Endothelial cell of umbilical vein (primary cell): ENCODE data around the gene TBC1D7. TPM values are rescaled to one million over a fixed set of nuclear protein-coding genes. Genes with fewer than 3 reads are reported as not detected.

Source experiments
- BruUV-seq: library from RNA; stranded (reverse); fragments of 400-500 nt; replicated peaks from 2 replicates; lab custom pipeline; 2021; lab: Mats Ljungman, UMichigan
- CTCF ChIA-PET: fragments of 300-600, 350-600 bp; sonication (Branson Sonifier 250); formaldehyde crosslinking; loops from one replicate; lab custom pipeline; 2021; ENCODE audit warnings: antibody characterized with exemption, inconsistent platforms; lab: Charles Lee
- POLR2A ChIA-PET: fragments of 300-600, 350-600 bp; sonication (Branson Sonifier 250); formaldehyde crosslinking; loops from one replicate; lab custom pipeline; 2021; ENCODE audit warnings: antibody characterized with exemption, inconsistent platforms; lab: Charles Lee
- DNase-seq: peaks from one replicate; pipeline ENCODE4 v3.0.0-alpha.2; 2011; ENCODE audit warnings: low read depth, low spot score
- FAIRE-seq: peaks from 2 replicates; lab custom pipeline; 2011; peaks lifted over from hg19 to GRCh38; lab: Jason Lieb, UNC
- H2AFZ ChIP-seq: 2 replicates; pipeline ENCODE4 v1.6.0; 2012; ENCODE audit warnings: low read depth, low read length, control low read depth, inconsistent platforms
- H3K27ac ChIP-seq: 2 replicates; pipeline ENCODE4 v1.5.1; 2011; ENCODE audit warnings: low read depth, mild to moderate bottlenecking, control low read depth, low read length, moderate library complexity; ENCODE audit not compliant: insufficient read depth
- H3K27me3 ChIP-seq, 2 experiments: 2 replicates each; pipeline versions ENCODE4 v1.6.0 to v1.6.1; 2011; ENCODE audit warnings: low read length in 2 of 2, mixed read lengths in 1 of 2; ENCODE audit not compliant: control insufficient read depth in 2 of 2, insufficient read depth in 2 of 2
- H3K36me3 ChIP-seq, 2 experiments: 2 replicates in 1 of 2; 3 replicates in 1 of 2; pipeline ENCODE4 v1.5.1; 2011; ENCODE audit warnings: low read length in 2 of 2, mild to moderate bottlenecking in 1 of 2, moderate library complexity in 1 of 2; ENCODE audit not compliant: control insufficient read depth in 2 of 2, insufficient read depth in 2 of 2; ENCODE audit errors: extremely low read depth in 1 of 2
- H3K4me1 ChIP-seq: 3 replicates; pipeline ENCODE4 v1.5.1; 2011; ENCODE audit warnings: mild to moderate bottlenecking, low read length; ENCODE audit not compliant: control insufficient read depth, insufficient read depth; ENCODE audit errors: extremely low read depth
- H3K4me2 ChIP-seq: 2 replicates; pipeline ENCODE4 v1.6.1; 2011; ENCODE audit warnings: low read length, control low read depth, mixed read lengths; ENCODE audit not compliant: insufficient read depth
- H3K4me3 ChIP-seq, 3 experiments: fragments of 200-600 bp in 1 of 3; sonication (generic), shearing (Covaris generic) in 1 of 3; replicated peaks in 1 of 3; 2 replicates each; pipeline ENCODE4 v1.5.1; 2011 to 2016; ENCODE audit warnings: control low read depth in 3 of 3, low read length in 3 of 3, mild to moderate bottlenecking in 2 of 3, inconsistent platforms in 1 of 3, low read depth in 1 of 3, moderate library complexity in 1 of 3; ENCODE audit not compliant: insufficient read depth in 1 of 3
- H3K79me2 ChIP-seq: 2 replicates; pipeline ENCODE4 v1.6.0; 2012; ENCODE audit warnings: low read length, inconsistent platforms; ENCODE audit not compliant: control insufficient read depth, insufficient read depth
- H3K9ac ChIP-seq: replicated peaks from 2 replicates; pipeline ENCODE3; 2011; ENCODE audit warnings: low read length, control low read depth; ENCODE audit not compliant: insufficient read depth; ENCODE audit errors: extremely low read depth
- H3K9me1 ChIP-seq: replicated peaks from 3 replicates; pipeline ENCODE4 v1.6.0; 2011; ENCODE audit warnings: mild to moderate bottlenecking, low read length; ENCODE audit not compliant: control insufficient read depth, insufficient read depth; ENCODE audit errors: extremely low read depth
- H3K9me3 ChIP-seq: replicated peaks from 2 replicates; pipeline ENCODE4 v1.5.1; 2012; ENCODE audit warnings: low read length, inconsistent platforms; ENCODE audit not compliant: control insufficient read depth, insufficient read depth
- H4K20me1 ChIP-seq: replicated peaks from 2 replicates; pipeline ENCODE3; 2011; ENCODE audit warnings: mild to moderate bottlenecking, low read length; ENCODE audit not compliant: control insufficient read depth, insufficient read depth; ENCODE audit errors: extremely low read depth
- CTCF ChIP-seq, 2 donors: IDR thresholded peaks; 1 replicate in 1 of 2; 2 replicates in 1 of 2; pipeline ENCODE4 v1.5.1; 2011; ENCODE audit warnings: low read length in 2 of 2, mild to moderate bottlenecking in 2 of 2, moderate library complexity in 2 of 2, control low read depth in 1 of 2, inconsistent platforms in 1 of 2, low read depth in 1 of 2; ENCODE audit not compliant: insufficient read depth in 1 of 2; ENCODE audit errors: extremely low read depth in 1 of 2
- FOS ChIP-seq: IDR thresholded peaks from 2 replicates; pipeline ENCODE4 v1.6.1; 2011; ENCODE audit warnings: mild to moderate bottlenecking, low read length, moderate library complexity, borderline replicate concordance; ENCODE audit not compliant: insufficient read depth
- GATA2 ChIP-seq: IDR thresholded peaks from 2 replicates; pipeline ENCODE4 v1.7.0; 2011; ENCODE audit warnings: low read depth, mild to moderate bottlenecking, moderate library complexity, mixed read lengths, low read length; ENCODE audit not compliant: insufficient read length, insufficient read depth
- dilution Hi-C: fragments of 300-500 bp; cut with MboI; formaldehyde crosslinking; loops from one replicate; pipeline ENCODE4 v1.15.0; 2019; ENCODE audit warnings: low sequenced_read_pairs; ENCODE audit not compliant: extremely low pct_ligation_motif_present
- intact Hi-C: fragments of 100-400 bp; cut with micrococcal nuclease; formaldehyde crosslinking; loops from one replicate; pipeline ENCODE4 v1.10.0; 2022
- polyA plus RNA-seq, 4 experiments: library from polyadenylated mRNA; depleted of rRNA in 3 of 4; stranded (reverse) in 3 of 4; unstranded in 1 of 4; fragments of >200 nt; gene quantifications; 2 replicates each; pipeline versions ENCODE4 v1.2.1 to v1.2.3, GENCODE V29; 2011 to 2012; ENCODE audit warnings: missing spikeins in 1 of 4
- total RNA-seq: library from RNA; stranded (reverse); gene quantifications from 2 replicates; pipeline ENCODE4 v1.2.3, GENCODE V29; 2021
- TF ChIP-seq, protein P1 (sequence below): IDR thresholded peaks from 2 replicates; pipeline ENCODE4 v1.6.1; 2011; ENCODE audit not compliant: insufficient read depth, insufficient read length

TBC1D7 gene
- total and polyA plus RNA-seq, 2 donors (not counting 3 experiments of a cell fraction or from before 2014, with no cell fraction given), result 26.6 to 28.1 TPM

DNA sequence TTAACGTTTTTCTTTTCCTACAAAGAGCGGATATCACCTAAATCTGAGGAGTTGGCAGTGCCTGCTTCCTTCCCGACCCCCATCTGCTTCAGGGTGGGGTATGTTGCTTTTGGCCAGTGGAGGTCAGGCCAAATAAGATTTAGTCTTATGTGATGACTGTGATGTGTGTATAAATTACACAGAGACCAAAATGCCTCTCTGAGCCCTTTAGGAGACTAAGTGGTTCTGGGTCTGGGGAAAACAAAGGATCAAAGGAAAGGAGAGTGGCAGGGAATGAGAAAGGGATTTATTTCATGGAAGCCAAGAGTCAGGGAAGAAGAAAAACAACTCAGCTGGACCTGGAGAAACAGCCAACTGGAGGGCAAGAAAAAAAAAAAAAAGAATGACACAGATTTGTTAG is 39.1 kb upstream of the TBC1D7 start:
- DNase-seq, result peak; percentile 68
- no peaks in the 10 kb centered on the region for H4K20me1 ChIP-seq
- H3K27me3 ChIP-seq, result no peaks in the 10 kb centered on the region
- intact Hi-C loops, result no loop called here
- peaks cover 11% of the 10 kb centered on the region for H3K4me1 ChIP-seq
- H3K79me2 ChIP-seq, result no peaks in the 10 kb centered on the region
- POLR2A ChIA-PET, result interaction anchor here (0.9 kb wide), 1 partner anchor 28 kb away, joined by 3 read pairs; no protein-coding TSS in a partner anchor
- H3K9me1 ChIP-seq, result no peaks in the 10 kb centered on the region
- CTCF ChIA-PET, result interaction anchor here (1.1 to 2.0 kb wide), 3 partner anchors 10 to 119 kb away, joined by 4 read pairs; no protein-coding TSS in a partner anchor
- no peaks in the 10 kb centered on the region for H3K9me3 ChIP-seq
- TF ChIP-seq, protein P1, sequence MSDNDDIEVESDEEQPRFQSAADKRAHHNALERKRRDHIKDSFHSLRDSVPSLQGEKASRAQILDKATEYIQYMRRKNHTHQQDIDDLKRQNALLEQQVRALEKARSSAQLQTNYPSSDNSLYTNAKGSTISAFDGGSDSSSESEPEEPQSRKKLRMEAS, result no peak
- peak; percentile 54 for TF ChIP-seq GATA2
- peak; percentile 4 for FAIRE-seq
- no TSS peak for BruUV-seq
- H3K4me2 ChIP-seq, result peak overlapping the region; percentile 59
- no peak overlapping the region for H3K4me3 ChIP-seq
- H3K27ac ChIP-seq, result no peak overlapping the region
- H3K36me3 ChIP-seq, result peaks cover 0 to 19% of the 10 kb centered on the region in 2 experiments
- H2AFZ ChIP-seq, result peak overlapping the region; percentile 7
- H3K9ac ChIP-seq, result peak overlapping the region; percentile 10
- dilution Hi-C loops, result no loop called here

- intact Hi-C loops, result no loop called here
- CTCF ChIA-PET, result no interaction called here
Observed at GRCh38 chr6:13365320-13365719, 37.0 kb upstream of the TBC1D7 start.

More at GRCh38 chr6:13365320-13365719, 37.0 kb upstream of the TBC1D7 start:
- no peak for TF ChIP-seq FOS
- TF ChIP-seq GATA2, result no peak
- TF ChIP-seq CTCF (IDR thresholded peaks at IDR 0.05; ENCODE audit: extremely low read depth in 1 of 2, insufficient read depth in 1 of 2, low read depth in 1 of 2, low read length in 2 of 2), result no peak
- H3K27me3 ChIP-seq, result no peaks in the 10 kb centered on the region
- no TSS peak for BruUV-seq
- H3K79me2 ChIP-seq, result no peaks in the 10 kb centered on the region
- H4K20me1 ChIP-seq, result no peaks in the 10 kb centered on the region
- H3K27ac ChIP-seq, result no peak overlapping the region
- dilution Hi-C loops, result no loop called here
- no peak overlapping the region for H3K4me3 ChIP-seq
- peaks cover 15% of the 10 kb centered on the region for H3K4me1 ChIP-seq
- FAIRE-seq (no peak), DNase-seq (no peak)
- H2AFZ ChIP-seq, result no peak overlapping the region
- peaks cover 0 to 19% of the 10 kb centered on the region in 2 experiments for H3K36me3 ChIP-seq
- H3K9ac ChIP-seq, result no peak overlapping the region
- POLR2A ChIA-PET, result no interaction called here
- H3K9me3 ChIP-seq, result no peaks in the 10 kb centered on the region
- no peak overlapping the region for H3K4me2 ChIP-seq
- no peaks in the 10 kb centered on the region for H3K9me1 ChIP-seq
